Esophagus muscularis mucosa (tissue), 3 donors: ENCODE results near the gene RASGRF2.

Experiments
- POLR2A ChIP-seq: fragments of 450-650 bp; IDR thresholded peaks from one replicate; pipeline ENCODE4 v1.6.1; 2017; ENCODE audit warnings: antibody characterized with exemption, moderate library complexity, mild to moderate bottlenecking, low read depth
- POLR2AphosphoS5 ChIP-seq, 2 donors: sonication (generic); formaldehyde crosslinking; IDR thresholded peaks; one replicate each; pipeline ENCODE4 v1.6.1; 2017; ENCODE audit warnings: antibody characterized with exemption in 2 of 2
- TF ChIP-seq, protein P1 (sequence below), 3 experiments: fragments of 200-600 bp in 2 of 3; fragments of 450-650 bp in 1 of 3; sonication (generic) in 2 of 3; IDR thresholded peaks; one replicate each; pipeline ENCODE4 v1.5.1; 2017 to 2019; ENCODE audit warnings: antibody characterized with exemption in 3 of 3, mild to moderate bottlenecking in 2 of 3, moderate library complexity in 1 of 3

DNA sequence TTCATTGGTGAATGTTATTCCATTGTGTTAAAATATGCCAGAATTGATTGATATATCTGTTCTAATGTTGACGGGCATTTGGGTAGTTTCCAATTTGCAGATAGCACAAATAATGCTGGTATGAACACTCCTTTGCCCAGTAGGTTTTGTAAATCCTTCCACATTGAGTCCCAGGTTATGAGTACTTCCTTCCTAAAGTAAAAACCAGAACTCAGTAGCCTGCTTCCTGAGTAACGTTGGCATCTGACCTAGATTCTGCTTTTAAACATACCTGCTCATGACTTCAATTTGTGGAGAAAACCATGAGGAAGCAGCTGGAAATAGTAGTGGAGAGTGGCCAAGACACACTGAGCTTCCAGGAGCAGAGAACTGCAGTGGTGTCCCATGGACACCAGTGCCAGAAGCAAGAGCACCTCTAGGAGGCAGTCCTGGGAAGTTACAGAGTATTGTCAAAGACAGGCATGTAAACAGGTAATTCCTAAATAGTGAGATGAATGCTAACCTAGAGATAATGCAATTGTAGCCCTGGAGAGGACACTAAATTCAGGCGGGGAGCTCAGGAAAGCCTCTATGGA is 24.3 kb upstream of the RASGRF2 start:
- TF ChIP-seq, protein P1, sequence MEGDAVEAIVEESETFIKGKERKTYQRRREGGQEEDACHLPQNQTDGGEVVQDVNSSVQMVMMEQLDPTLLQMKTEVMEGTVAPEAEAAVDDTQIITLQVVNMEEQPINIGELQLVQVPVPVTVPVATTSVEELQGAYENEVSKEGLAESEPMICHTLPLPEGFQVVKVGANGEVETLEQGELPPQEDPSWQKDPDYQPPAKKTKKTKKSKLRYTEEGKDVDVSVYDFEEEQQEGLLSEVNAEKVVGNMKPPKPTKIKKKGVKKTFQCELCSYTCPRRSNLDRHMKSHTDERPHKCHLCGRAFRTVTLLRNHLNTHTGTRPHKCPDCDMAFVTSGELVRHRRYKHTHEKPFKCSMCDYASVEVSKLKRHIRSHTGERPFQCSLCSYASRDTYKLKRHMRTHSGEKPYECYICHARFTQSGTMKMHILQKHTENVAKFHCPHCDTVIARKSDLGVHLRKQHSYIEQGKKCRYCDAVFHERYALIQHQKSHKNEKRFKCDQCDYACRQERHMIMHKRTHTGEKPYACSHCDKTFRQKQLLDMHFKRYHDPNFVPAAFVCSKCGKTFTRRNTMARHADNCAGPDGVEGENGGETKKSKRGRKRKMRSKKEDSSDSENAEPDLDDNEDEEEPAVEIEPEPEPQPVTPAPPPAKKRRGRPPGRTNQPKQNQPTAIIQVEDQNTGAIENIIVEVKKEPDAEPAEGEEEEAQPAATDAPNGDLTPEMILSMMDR (IDR thresholded peaks at IDR 0.05), result no peak
- TF ChIP-seq POLR2A (no peak), POLR2AphosphoS5 (IDR thresholded peaks at IDR 0.05) (no peak)
